Progenitor cell of endocrine pancreas (in vitro differentiated cells): ENCODE results near the gene USP13. TPM values are rescaled to one million over a fixed set of nuclear protein-coding genes. Genes with fewer than 3 reads are reported as not detected.

Experiments
- DNase-seq: peaks from one replicate; pipeline ENCODE4 v3.0.0; 2021; ENCODE audit warnings: low spot score; ENCODE audit not compliant: unreplicated experiment
- H3K27ac Mint-ChIP-seq: 2 replicates; pipeline ENCODE4 v1.8.0; 2021; ENCODE audit warnings: mild to moderate bottlenecking, moderate library complexity, mixed read lengths
- H3K27me3 Mint-ChIP-seq: 2 replicates; pipeline ENCODE4 v1.8.0; 2021; ENCODE audit warnings: mixed read lengths
- H3K36me3 Mint-ChIP-seq: 2 replicates; pipeline ENCODE4 v1.8.0; 2022; ENCODE audit warnings: mixed read lengths; ENCODE audit not compliant: insufficient read depth
- H3K4me1 Mint-ChIP-seq: 2 replicates; pipeline ENCODE4 v1.8.0; 2021; ENCODE audit warnings: low read depth, mixed read lengths
- H3K4me3 Mint-ChIP-seq: 2 replicates; pipeline ENCODE4 v1.8.0; 2021; ENCODE audit warnings: low read depth, mild to moderate bottlenecking, moderate library complexity, mixed read lengths
- H3K9me3 Mint-ChIP-seq: 2 replicates; pipeline ENCODE4 v1.8.0; 2021; ENCODE audit warnings: low read depth, mixed read lengths
- CTCF ChIP-seq: fragments of 200-600 bp; sonication (generic); IDR thresholded peaks from one replicate; pipeline ENCODE4 v1.5.0; 2021; ENCODE audit warnings: antibody characterized with exemption, mild to moderate bottlenecking; ENCODE audit not compliant: unreplicated experiment
- total RNA-seq: library from RNA; stranded (reverse); gene quantifications from 2 replicates; pipeline ENCODE4 v1.2.1, GENCODE V29; 2021

Gene USP13
- total RNA-seq, 1 donor from 2014 or later = 10.7 TPM

- DNase-seq = no peak
- H3K27ac Mint-ChIP-seq = no peak overlapping the region
- peaks cover 3% of the 10 kb centered on the region for H3K4me1 Mint-ChIP-seq
- no peak for TF ChIP-seq CTCF
- H3K4me3 Mint-ChIP-seq = no peak overlapping the region
- H3K9me3 Mint-ChIP-seq = peaks cover 7% of the 10 kb centered on the region
- peaks cover 14% of the 10 kb centered on the region for H3K36me3 Mint-ChIP-seq
- no peaks in the 10 kb centered on the region for H3K27me3 Mint-ChIP-seq
These were observed 35.2 kb downstream of the USP13 start for GRCh38 chr3:179687967-179688535.

GRCh38 chr3:179688850-179689249, 36.0 kb downstream of the USP13 start:
- H3K36me3 Mint-ChIP-seq = peaks cover 11% of the 10 kb centered on the region
- no peak for TF ChIP-seq CTCF
- DNase-seq = no peak

GRCh38 chr3:179694731-179695130, 41.9 kb downstream of the USP13 start:
- H3K27me3 Mint-ChIP-seq = no peaks in the 10 kb centered on the region
- H3K4me3 Mint-ChIP-seq = no peak overlapping the region
- no peak overlapping the region for H3K27ac Mint-ChIP-seq

More at GRCh38 chr3:179688850-179689249, 36.0 kb downstream of the USP13 start:
- Mint-ChIP-seq H3K27ac (no peak overlapping the region), H3K4me1 (no peaks in the 10 kb centered on the region), H3K27me3 (no peaks in the 10 kb centered on the region), H3K9me3 (peaks cover 4% of the 10 kb centered on the region), H3K4me3 (no peak overlapping the region)

GRCh38 chr3:179695672-179696313, 43.0 kb downstream of the USP13 start:
- Mint-ChIP-seq H3K27ac (no peak overlapping the region), H3K4me3 (no peak overlapping the region)
- TF ChIP-seq CTCF = no peak

More at GRCh38 chr3:179694731-179695130, 41.9 kb downstream of the USP13 start:
- H3K4me1 Mint-ChIP-seq = no peaks in the 10 kb centered on the region
- no peak for DNase-seq
- H3K9me3 Mint-ChIP-seq = no peaks in the 10 kb centered on the region
- peaks cover 8% of the 10 kb centered on the region for H3K36me3 Mint-ChIP-seq
- TF ChIP-seq CTCF = no peak

GRCh38 chr3:179697736-179698332, 45.0 kb downstream of the USP13 start:
- Mint-ChIP-seq H3K4me3 (no peak overlapping the region), H3K9me3 (no peaks in the 10 kb centered on the region), H3K27ac (no peak overlapping the region), H3K36me3 (peaks cover 4% of the 10 kb centered on the region), H3K27me3 (no peaks in the 10 kb centered on the region), H3K4me1 (no peaks in the 10 kb centered on the region)
- DNase-seq = no peak
- TF ChIP-seq CTCF = no peak

More at GRCh38 chr3:179695672-179696313, 43.0 kb downstream of the USP13 start:
- Mint-ChIP-seq H3K9me3 (no peaks in the 10 kb centered on the region), H3K27me3 (no peaks in the 10 kb centered on the region), H3K4me1 (no peaks in the 10 kb centered on the region), H3K36me3 (peaks cover 6% of the 10 kb centered on the region)
- DNase-seq = no peak
